ENCODE results near the gene CD79A.

- TF ChIP-seq POLR2A (IDR thresholded peaks at IDR 0.05) (no peak), CTCF (IDR thresholded peaks at IDR 0.05) (no peak)
These were observed 32.6 kb downstream of the CD79A start for GRCh38 chr19:41909706-41910105.

Data from thyroid gland (tissue), 4 donors.